Measurements from ENCODE around the gene TGOLN2.
"Not testable (repeated sequence)": the region's sequence is repeated elsewhere in the genome, so short reads cannot be mapped to it uniquely, and the experiment has no call there.

Gene TGOLN2

DNA sequence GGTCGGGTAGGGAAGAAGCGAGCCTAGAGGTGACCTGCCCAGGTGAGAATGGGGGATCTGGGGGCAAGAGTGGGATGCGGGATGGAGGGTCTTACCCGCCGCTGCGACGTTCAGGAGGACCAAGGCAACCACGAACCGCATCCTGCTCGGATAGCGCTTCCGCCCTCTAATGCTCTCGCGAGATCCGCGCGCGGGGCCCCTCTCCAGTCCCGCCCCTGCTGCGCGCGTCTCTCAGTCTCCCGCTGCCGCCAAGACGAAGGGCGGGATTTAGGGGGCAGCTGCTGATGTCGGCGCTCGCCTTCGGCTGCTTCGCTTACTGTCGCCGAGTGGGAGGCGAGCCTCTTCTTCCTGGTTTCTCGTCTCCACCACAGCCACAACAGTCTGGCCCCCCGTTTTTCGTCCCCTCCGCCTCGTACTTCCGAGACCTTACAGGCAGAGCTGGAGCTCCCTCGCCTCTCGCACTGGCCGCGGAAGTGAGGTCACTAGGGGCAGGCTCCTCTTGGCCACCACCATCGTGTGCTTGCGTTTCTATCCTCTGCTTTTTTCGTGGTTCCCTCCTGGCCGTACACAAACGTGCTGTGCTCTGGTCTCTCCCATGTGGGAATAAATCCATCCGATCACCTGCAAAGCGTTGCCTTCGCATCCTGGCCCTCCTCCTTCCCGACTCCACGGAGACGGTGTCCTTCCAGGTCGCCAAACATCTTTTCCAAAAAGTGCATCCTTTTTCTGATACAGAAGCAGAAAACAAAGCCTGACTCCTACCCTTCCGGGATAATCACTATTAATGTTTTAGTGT is at the start of gene TGOLN2:
TSS of gene TGOLN2 (minus strand) at position 168 of the 796 bp plus-strand sequence. CDS start at position 141, 27 bp downstream.
- peak; percentile 97 for DNase-seq

DNA sequence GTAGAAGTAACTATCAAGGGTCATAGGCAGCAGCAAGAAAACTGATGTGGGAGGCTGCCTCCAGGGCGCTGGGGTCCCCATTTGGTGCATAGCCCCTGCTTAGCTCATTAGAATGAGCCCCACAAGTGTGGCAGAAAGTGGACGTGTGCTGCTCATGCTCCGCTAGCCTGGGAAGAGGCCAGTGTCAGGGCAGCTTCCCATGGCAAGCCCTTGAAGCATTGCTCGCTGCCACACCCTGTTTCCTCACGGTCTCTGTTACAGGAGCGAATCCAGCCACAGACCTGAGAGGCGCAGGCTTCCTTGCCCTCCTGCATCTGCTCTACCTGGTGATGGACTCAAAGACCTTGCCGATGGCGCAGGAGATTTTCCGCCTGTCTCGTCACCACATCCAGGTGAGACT is 49.3 kb upstream of the TGOLN2 start:
- DNase-seq: no peak

DNA sequence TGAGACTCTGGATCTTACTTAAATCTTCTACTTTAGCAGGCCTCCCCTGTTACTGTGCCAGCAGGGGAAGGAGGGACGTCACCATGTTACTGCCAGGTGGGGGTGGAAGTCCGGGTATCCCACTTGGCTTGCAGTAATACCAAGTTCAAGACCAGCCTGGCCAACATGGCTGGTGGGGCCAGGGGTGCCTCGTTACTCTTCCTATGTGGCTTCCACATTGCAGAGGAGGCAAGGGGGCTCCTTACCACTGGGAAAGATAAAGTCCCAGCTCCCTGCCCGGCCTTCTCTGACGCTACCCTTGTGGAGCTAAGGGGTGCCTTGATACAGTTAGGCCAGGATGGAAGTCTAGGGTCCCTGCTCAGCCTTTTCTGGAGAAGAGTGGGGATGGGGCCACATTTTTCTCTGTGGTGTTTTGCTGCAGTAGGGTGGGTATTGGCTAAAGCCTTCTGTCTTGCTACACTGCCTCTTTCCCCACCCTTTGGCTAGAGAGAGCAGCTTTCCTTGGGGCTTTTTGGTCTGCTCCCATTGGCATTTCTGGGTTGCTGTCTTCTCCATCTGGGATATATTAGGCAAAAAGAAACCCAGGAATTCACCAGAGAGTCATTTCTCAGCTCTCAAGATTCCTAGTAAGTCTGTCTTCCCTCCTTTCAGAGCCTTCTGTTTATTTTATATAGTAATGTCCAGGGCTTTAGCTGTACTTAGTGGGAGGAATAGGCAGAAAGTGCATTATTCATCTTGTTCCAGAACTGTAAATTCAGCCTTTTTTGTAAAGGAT is 48.7 kb upstream of the TGOLN2 start:
- no peak for DNase-seq

DNA sequence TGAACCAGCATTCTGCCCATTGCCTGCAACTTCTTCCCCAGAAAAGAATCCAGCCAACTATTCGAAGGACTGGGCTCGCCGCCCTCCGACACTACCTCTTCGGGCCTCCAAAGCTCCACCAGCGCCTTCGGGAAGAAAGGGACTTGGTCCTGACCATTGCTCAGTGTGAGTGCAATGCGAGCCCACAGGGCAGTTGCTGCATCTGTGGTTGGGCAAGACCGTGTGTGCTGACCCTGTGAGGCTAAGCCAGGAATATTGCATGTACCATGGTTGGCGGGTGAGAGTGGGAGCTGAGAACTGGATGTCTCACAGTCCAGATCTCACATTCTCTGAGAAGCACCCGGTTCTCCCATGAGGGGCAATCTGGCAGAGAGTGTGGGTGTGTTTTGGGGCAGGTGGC is 43.3 kb upstream of the TGOLN2 start:
- DNase-seq: no peak

DNA sequence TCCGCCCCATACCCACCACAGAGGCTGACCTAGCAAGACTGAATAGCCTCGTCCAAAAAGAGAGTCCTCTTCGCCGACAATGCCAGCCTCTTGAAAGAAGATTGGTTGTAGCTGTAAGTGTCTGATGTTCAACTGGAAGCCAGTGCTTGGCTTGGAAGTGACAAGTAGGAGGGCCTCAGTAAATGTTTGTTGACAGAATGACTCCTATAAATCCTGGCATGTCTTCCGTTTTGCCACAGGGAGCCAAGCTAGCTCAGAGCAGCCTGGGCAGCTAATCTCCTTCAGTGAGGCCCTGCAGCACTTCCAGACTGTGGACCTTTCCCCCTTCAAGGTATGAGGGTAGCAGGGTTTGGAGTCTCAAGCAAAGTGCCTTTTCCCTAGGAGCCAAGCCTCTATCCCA is 41.7 kb upstream of the TGOLN2 start:
- DNase-seq: no peak

DNA sequence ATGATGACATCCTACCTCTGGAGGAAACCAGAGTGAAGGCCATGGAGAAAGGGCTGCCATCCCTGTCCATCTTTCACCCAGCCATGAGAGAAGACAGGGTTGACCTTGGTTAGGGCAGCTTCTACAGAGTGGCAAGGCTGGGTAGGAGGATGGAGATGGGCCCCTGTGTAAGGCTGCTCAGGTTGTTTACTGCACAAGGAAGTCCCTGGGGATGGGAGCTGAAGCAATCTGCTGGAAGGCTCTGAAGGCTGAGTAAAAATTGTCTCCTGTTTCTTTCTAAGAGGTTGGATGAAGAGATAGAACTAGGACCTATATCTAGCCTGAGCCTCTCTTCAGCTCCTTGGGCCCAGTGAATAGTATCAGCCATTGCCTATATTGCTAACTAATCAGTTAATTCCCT is 41.1 kb upstream of the TGOLN2 start:
- no peak for DNase-seq

DNA sequence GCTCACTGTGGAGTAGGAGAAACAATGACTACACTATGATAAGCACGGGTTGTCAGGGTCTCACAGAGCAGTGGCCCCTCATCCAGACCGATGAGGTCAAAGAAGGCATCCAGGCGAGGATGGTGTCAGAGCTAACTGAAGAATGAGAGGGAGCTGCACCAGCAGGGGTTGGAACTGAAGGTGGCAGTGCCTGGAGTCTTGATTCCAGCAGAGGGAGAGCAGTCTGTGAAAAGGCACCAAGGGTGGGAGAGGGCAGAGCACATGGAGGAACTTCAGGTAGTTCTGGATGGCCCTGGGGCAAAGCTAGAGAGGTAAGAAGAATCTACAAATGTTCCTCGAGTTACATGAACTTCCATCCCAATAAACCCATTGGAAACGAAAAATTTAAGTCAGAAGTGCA is 39.4 kb upstream of the TGOLN2 start:
- DNase-seq: no peak

DNA sequence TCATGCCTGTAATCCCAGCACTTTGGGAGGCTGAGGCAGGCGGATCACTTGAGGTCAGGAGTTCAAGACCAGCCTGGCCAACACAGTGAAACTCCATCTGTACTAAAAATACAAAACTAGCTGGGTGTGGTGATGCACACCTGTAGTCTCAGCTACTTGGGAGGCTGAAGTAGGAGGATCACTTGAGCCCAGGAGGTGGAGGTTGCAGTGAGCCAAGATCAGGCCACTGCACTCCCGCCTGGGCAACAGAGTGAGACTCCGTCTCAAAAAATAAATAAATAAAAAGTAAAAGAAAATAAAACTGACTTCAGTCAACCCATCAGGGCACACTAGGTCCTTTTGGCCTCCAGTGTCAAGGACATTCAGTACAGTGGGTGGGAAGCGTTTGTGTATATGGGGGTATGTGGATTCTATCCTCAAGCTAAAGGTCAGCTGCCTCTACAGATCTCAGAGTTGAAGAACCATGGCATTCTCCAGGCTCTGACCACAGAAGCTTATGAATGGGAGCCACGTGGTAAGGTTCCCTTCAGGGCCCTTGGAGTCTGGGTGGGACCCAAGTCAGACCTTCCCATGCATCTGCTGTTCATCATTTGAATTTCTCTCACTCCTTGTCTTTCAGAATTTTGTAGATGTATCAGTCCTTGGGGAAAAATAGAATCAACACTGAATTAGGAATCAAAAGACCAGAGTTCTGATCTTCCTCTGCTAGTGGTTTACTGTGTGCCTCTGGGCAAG is 35.0 kb upstream of the TGOLN2 start:
- DNase-seq: not testable (repeated sequence)

DNA sequence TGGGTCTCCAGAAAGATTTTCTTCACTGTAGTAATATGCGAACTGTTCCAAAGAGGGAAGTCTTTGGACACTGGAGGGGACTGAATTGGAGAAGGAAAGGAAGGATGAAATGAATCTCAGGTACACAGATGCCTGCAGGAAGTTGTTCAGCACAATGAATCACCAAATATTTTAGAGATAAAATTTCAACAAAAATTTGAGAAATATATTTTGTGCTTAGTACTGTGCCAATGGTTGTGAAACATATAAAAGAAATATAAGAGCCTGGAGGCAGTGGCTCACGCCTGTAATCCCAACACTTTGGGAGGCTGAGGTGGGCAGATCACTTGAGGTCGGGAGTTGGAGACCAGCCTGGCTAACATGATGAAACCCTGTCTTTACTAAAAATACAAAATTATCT is 29.9 kb upstream of the TGOLN2 start:
- DNase-seq: no peak

DNA sequence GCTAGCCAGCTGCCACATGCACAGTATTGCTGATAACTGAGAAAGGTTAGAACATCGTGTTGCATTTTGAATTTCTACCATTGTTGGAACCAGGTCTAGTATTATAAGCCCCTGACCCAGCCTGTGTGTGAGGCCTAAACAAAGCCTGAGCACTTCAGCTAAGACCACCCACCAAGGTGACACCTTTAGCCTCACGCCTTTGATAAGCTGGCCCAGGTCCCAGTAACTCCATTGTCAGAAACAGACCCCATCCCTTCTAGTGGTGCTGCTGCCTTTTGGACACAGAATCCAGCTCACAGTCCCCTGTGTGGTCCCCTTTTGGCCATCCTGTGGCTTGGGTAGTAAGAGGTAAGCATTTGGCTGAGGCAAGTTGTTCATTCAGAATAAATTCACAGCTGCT is 28.4 kb upstream of the TGOLN2 start:
- no peak for DNase-seq

DNA sequence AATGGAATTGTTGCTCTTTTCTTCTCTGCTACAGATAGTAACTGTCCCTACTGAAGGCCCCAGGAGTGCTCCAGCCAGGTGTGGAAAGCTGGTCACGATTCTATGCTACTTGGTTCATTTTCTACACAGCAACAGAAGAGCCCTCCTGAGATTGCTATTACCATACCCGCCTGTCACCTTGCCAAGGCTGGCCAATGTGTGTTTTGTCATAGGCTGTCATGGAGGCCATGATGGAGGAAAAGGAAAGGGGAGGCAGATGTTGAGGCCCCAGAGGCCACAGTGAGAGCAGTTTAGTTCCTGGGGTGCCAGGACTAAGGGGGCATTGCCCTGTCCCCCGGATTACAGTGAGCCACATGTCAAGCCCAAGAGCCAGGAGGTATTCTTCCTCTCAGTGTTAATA is 27.7 kb upstream of the TGOLN2 start:
- no peak for DNase-seq

DNA sequence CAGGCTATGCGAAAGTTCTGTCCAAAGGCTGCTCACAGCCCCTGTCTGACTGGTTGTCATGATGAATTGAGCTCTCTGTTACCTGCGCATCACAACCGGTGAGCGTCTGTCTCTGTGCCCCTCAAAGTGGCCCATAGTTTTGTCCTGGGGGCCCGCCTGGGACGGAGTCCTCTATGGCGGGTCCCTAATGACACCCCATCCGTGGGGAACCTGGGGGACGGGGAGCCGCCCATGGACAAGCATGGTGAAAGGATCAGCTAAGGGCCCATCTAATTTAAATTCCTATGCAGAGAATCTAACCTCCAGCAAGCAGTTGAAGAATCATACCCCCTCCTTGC is 27.3 kb upstream of the TGOLN2 start:
- DNase-seq: peak; percentile 23

DNA sequence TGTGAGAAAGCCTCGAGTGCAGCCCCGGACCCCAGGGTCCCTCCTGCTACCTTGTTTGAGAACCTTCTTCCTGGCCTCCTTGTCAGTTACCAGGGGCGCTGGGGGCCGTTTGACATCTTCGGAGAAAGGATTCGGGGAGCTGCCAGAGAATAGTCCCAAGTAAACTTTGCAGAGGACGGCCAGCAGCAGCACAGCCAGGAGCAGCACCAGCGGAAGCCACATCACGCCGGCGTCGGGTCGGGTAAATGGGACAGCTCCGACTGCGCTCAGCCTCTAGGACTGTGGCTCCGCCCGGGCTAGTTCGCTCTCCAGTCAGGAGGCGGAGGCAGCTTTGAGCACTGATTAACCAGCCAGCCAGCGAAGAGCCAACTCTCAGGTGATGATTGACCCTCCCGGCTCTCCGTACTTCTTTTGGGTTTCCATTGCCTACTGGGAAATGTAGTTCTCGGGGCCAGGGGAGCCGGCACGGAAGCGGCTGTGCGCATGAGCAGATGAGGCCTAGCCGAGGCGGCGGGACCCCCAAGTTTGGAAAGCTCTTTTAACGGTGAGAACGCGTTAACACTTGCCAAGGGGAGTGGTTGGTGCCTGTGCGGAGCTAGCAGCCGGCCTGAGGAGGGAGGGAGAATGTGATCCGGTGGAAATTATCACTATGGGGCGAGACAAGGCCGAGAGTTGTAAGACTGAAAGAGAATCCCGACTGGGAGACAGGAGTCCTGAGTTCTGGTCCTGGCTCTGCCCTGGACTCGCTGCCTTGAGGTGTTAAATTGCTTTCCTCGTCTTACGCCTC is 26.7 kb upstream of the TGOLN2 start, which contains the start of the genes ELMOD3 and RETSAT:
TSS of gene ELMOD3 (plus strand) at position 484 of the 787 bp plus-strand sequence. CDS start 2,430 bp downstream, outside the sequence.
TSS of gene RETSAT (minus strand) at position 243 of the 787 bp plus-strand sequence. CDS start at position 222, 21 bp downstream.
- DNase-seq: peak; percentile 98

DNA sequence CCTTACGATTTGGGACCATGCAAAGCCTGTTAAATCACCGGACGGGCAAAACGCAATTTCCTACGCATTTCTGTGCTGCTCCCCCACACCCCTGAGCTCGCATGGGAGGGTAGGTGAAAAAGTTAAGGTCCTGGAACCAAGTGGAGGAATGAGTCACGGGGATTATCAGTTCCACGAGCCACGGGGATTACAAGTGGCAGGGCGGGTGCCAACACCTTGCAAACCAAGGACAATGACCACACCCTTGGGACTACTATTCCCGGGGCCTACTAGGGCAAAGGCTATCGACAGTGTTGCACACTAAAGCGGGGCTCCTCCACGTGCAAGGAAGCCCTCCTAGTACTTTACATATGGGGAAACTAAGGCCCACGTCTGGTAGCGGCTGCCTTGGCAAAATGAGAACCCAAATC is 26.1 kb upstream of the TGOLN2 start:
- DNase-seq: peak; percentile 32

DNA sequence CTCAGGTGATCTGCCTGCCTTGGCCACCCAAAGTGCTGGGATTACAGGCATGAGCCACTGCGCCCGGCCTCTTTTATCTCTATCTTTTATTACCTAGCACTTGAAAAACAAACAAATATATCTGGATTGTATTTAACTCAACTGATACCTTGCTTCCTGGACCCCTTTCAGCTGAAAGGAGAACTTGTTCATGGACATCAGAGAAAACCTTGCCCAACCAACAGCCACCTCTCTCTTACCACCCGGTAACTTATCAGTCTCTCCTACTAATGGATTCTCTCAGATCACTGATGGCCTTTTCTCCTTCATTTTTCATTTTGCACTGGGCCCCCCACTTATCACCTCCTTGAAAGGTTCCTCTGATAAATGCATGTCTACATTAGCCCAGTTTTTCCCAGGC is 19.8 kb upstream of the TGOLN2 start:
- DNase-seq: no peak

DNA sequence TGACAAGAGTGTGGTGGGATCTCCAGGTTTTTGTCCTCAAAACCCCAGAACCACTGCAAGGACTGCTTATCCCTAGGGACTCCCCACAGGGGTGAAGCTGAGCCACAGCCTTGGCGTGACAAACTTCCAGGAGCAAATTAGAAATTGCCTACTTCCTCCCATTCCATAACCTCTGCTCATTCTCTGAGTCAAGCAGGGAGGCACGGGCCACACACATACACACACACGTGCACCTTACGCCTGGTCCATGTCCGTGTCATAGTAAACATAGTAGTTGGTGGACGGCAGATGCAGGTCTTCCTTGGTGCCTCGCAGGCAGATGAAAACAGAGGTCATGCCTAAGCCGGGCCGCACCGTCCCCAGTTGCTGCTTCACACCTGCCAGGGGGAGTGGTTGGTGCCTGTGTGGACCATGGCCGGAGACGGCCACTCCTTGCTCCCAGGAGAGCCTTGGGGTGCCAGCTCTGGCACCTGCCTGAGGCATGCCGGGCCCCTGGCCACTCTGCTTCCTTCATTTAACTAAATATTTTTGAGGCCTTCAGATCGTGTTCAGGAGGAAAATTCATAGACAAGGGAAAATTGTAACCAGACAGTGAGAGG is 16.7 kb upstream of the TGOLN2 start:
- DNase-seq: no peak

DNA sequence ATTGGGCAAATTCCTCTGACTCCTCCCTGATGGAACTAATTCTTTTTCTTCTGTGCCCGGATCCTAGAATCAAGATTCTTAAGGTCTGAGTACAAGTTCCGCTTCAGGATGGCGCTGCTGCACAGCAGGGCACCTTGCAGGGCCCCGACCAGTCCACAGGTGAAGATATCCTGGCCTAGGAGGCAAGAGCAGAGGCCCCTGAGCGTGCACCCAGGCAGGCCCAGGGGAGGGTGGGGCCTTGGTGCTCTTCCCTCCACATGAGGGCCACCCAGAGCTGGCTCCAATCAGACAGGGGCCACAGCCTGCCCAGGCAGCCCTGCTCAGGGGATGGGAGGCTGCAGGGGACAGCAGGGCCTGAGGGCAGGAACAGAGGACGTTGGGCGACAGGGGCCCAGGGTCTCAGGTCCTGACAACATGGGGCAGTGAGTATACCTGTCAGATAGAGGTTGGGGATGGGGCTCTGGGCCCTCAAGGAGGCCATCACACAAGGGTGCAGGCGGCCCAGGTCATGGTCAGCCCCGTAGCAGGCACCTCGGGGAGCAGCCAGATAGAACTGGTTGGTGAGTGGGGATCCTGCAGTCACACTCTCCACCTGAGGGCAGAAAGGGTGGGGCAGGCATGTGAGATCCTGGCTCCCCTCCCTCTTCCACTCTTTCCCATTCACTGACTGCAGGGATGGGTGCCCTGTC is 15.6 kb upstream of the TGOLN2 start:
- DNase-seq: not testable (repeated sequence)

DNA sequence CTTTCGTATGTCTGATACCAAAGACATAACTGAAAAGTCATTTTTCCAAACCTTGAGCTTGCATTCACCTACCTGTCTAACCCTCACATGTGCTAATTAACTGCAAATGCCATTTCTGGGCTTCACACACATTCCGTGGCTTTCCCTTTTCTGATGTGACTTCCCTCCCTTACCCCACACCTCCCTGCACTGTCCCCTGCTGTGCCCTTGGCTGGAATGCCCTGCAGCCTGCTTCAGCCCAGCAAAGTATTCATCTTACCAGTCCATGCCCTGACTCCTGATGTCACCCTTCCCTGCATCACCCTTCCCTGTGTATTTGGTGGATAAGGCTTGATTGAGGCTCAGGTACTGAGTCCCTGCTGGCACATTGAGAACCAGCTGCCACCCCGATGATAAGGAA is 14.4 kb upstream of the TGOLN2 start:
- no peak for DNase-seq

DNA sequence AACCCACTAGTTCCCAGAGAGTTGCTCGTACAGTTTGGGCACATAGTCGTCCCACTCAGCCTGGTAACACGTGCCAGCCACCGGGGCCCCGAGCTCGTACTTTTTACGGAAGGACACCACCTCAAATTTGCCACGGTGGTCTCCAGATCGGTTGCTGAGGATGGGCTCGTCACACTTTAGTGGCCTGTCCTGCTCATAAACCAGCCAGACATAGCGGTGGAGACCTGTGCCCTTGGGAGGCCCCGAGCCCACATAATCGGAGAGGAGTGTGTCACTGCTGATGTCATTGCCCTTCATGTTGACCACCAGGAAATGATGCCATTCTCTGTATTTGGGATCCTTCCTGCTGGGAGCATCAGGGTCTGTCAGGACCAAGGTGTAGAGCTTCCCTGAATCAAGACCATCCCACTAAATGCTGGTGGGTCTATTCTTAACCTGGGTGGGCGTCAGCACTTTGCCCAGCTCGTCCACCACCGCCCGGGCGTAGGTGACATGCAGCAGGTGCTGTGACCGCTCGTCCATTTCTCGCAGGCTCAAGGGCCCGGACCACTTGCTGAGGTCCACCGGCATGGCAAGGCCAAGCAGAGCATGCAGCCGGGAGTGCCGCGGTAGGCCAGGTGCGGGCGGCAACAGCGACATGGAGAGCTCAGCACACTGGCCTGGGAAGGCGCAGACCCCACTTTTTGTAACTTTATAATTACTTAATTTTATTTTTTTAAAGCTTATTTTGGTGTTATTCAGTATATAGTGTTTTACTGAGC is 13.7 kb upstream of the TGOLN2 start:
- DNase-seq: no peak

DNA sequence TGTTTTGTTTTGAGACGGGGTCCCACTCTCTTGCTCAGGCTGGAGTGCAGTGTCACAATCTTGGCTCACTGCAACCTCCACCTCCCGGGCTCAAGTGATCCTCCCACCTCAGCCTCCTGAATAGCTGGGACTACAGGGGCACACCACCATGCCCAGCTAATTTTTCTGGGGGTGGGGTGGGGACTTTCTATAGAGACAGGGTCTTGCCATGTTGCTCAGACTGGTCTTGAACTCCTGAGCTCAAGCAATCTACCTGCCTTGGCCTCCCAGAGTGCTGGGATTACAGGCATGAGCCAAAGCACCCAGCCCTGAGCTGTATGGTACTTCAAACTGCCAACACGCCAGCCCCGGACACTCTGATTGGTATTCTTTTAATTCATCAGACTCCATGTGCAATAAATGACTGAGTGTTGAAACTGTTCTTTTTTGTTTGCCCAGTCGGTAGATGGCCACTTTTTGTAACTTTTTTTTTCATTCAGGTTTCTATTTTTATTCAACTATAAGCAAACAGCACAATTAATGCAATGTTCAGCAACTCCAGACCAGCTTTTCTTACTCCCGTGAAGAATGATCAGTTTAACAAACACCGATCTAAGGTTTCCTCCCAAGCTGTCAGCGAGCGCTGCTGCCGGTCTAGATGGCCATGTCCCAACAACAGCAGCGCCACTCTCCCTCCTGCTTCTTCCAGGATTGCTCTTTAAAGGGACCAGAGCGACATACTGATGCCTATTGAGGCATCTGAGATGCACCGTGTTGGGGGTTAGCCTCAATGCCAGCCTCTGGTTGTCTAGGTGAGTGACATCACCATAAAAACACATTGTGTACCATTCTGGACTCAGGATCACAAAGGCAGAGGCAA is 12.5 kb upstream of the TGOLN2 start:
- no peak for DNase-seq
